HG03045 (cell line): ENCODE data around the gene UAP1L1.
"Not testable (repeated sequence)": the region's sequence is repeated elsewhere in the genome, so short reads cannot be mapped to it uniquely, and the experiment has no call there.

ENCODE experiments used
- ATAC-seq: cut with Tn5 transposase; IDR thresholded peaks from one replicate; pipeline ENCODE4 v1.9.1; 2021; ENCODE audit warnings: mild to moderate bottlenecking, moderate library complexity; ENCODE audit not compliant: unreplicated experiment

The UAP1L1 gene

GRCh38 chr9:137055385-137056364, 21.6 kb upstream of the UAP1L1 start:
- no peak for ATAC-seq

- no peak for ATAC-seq
These were observed 20.4 kb upstream of the UAP1L1 start for GRCh38 chr9:137056739-137057415.

- no peak for ATAC-seq
These were observed 19.8 kb upstream of the UAP1L1 start for GRCh38 chr9:137057545-137057944.

- ATAC-seq = no peak
These were observed 18.6 kb upstream of the UAP1L1 start for GRCh38 chr9:137058521-137059234.

- ATAC-seq = no peak
These were observed 14.9 kb upstream of the UAP1L1 start for GRCh38 chr9:137062384-137062783.

- not testable (repeated sequence) for ATAC-seq
These were observed 14.5 kb upstream of the UAP1L1 start for GRCh38 chr9:137062798-137063197.

GRCh38 chr9:137063311-137064026, 13.8 kb upstream of the UAP1L1 start:
- no peak for ATAC-seq

- ATAC-seq = no peak
These were observed 13.1 kb upstream of the UAP1L1 start for GRCh38 chr9:137064027-137064879.

- no peak for ATAC-seq
These were observed 12.5 kb upstream of the UAP1L1 start for GRCh38 chr9:137064880-137065164.

GRCh38 chr9:137065336-137065967, 11.9 kb upstream of the UAP1L1 start:
- no peak for ATAC-seq

- ATAC-seq = no peak
These were observed 11.0 kb upstream of the UAP1L1 start for GRCh38 chr9:137066096-137066861.

GRCh38 chr9:137067860-137068538, 9.3 kb upstream of the UAP1L1 start:
- no peak for ATAC-seq

GRCh38 chr9:137068539-137069507, 8.5 kb upstream of the UAP1L1 start:
- no peak for ATAC-seq

GRCh38 chr9:137069508-137070091, 7.7 kb upstream of the UAP1L1 start:
- ATAC-seq = peak; percentile 13

GRCh38 chr9:137070201-137070905, 7.0 kb upstream of the UAP1L1 start, which contains the start of gene SAPCD2:
Gene SAPCD2 (minus strand): TSS chr9:137070557. CDS start chr9:137070460, 97 bp downstream.
- peak; percentile 68 for ATAC-seq

GRCh38 chr9:137070906-137071275, 6.4 kb upstream of the UAP1L1 start:
- no peak for ATAC-seq
